Cardiac muscle cell (in vitro differentiated cells and primary cell): ENCODE measurements around the gene FKBP11. TPM values are rescaled to one million over a fixed set of nuclear protein-coding genes. Genes with fewer than 3 reads are reported as not detected.

Experiments used
- DNase-seq, 2 donors: peaks; one replicate each; pipeline versions ENCODE4 v3.0.0 to v3.0.0-alpha.2; 2010 to 2017; ENCODE audit warnings: low read depth in 1 of 2, low spot score in 1 of 2
- H3K27ac ChIP-seq: fragments of 200-600 bp; sonication (generic); 2 replicates; pipeline ENCODE4 v1.5.1; 2016
- H3K27me3 ChIP-seq: fragments of 200-600 bp; sonication (generic); 2 replicates; pipeline ENCODE4 v1.6.0; 2016; ENCODE audit warnings: control low read depth
- H3K36me3 ChIP-seq: fragments of 200-600 bp; sonication (generic); 2 replicates; pipeline ENCODE4 v1.5.1; 2016; ENCODE audit warnings: control low read depth
- H3K4me1 ChIP-seq: fragments of 200-600 bp; sonication (generic); 2 replicates; pipeline ENCODE4 v1.8.1; 2017; ENCODE audit warnings: low read depth, mild to moderate bottlenecking, mixed run types
- H3K4me3 ChIP-seq: fragments of 200-600 bp; sonication (generic); 2 replicates; pipeline ENCODE4 v1.5.1; 2016; ENCODE audit warnings: mild to moderate bottlenecking
- H3K9me3 ChIP-seq: fragments of 200-600 bp; sonication (generic); 2 replicates; pipeline ENCODE4 v1.5.1; 2017; ENCODE audit warnings: low read depth, mild to moderate bottlenecking, control low read depth
- polyA plus RNA-seq: library from polyadenylated mRNA; unstranded; fragments of >200 nt; fragmentation: Nextera tagmentation; extraction: Ambion mirVana; gene quantifications from 2 replicates; pipeline ENCODE4 v1.2.1, GENCODE V29; 2016
- total RNA-seq: library from RNA; depleted of rRNA; stranded (reverse); fragments of >200 nt; gene quantifications from 2 replicates; pipeline ENCODE4 v1.2.3, GENCODE V29; 2016
- TF ChIP-seq, protein P1 (sequence below): IDR thresholded peaks from 2 replicates; pipeline ENCODE4 v1.5.1; 2012; ENCODE audit warnings: low read depth, mild to moderate bottlenecking, low read length

Gene FKBP11
- total and polyA plus RNA-seq, 2 experiments from 2014 or later: 8.9 to 11.9 TPM

DNA sequence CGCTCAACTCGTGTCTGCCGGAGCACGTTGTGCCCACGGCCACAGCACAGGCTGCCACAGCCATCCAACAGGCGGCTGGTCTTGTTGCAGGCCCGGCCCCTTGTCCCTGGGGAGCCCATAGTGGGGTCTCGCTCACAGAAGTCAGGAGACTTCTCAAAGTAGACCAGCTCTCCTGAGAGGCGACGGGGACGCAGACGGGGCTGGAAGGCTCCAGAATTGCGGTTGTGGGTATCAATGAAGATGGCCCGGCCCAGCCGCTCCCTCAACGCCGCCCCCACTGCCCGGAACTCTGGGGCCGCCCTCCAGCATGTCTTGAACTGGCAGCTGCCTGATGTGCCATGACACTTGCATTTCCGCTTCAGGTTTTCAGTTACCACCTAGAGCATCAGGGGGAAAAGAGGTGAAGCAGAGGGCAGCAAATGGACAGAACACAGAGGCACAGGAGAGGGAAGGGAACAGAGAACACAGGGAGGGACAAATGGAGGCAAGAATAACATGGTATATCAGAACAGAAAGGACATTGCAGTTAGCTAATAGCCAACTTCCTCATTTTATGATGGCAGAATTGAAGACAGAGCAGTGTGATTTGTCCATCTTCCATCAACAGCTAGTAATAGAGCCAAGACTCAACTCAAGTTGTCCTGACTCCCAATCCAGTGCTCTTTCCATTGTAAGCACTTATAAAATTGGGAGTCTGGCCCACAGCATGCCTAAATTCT is 41.0 kb upstream of the FKBP11 start:
- Histone ChIP-seq H3K27ac (no peak overlapping the region), H3K4me3 (no peak overlapping the region), H3K36me3 (no peaks in the 10 kb centered on the region), H3K27me3 (peaks cover 45% of the 10 kb centered on the region), H3K4me1 (peaks cover 4% of the 10 kb centered on the region), H3K9me3 (no peaks in the 10 kb centered on the region)
- no peak for DNase-seq
- TF ChIP-seq, protein P1, sequence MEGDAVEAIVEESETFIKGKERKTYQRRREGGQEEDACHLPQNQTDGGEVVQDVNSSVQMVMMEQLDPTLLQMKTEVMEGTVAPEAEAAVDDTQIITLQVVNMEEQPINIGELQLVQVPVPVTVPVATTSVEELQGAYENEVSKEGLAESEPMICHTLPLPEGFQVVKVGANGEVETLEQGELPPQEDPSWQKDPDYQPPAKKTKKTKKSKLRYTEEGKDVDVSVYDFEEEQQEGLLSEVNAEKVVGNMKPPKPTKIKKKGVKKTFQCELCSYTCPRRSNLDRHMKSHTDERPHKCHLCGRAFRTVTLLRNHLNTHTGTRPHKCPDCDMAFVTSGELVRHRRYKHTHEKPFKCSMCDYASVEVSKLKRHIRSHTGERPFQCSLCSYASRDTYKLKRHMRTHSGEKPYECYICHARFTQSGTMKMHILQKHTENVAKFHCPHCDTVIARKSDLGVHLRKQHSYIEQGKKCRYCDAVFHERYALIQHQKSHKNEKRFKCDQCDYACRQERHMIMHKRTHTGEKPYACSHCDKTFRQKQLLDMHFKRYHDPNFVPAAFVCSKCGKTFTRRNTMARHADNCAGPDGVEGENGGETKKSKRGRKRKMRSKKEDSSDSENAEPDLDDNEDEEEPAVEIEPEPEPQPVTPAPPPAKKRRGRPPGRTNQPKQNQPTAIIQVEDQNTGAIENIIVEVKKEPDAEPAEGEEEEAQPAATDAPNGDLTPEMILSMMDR: no peak

DNA sequence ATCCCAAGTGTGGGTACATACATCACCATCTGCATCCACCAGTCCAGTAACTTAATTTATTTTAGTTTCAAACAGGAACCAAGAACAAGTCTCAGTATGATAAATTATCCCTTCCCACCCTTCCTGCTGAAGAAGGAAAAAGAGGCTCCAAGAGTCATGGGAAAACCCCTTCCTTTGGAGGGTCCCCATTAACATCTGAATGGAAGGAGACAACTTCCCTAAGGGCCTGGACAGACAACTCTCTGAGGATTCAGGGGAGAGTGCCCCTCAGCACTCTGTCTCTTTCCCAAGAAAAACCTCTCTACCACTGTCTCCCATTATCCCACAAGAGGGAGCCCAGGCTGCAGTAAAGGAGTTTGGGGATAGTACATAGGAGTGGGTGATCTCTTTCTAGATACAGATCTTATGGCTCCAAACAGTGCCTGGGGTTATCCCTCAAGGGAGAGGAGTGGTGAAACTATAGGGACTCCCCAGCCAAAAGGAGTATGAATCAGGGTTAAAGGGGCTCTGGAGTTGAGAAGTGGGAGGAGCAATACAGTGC is 40.1 kb upstream of the FKBP11 start:
- Histone ChIP-seq H3K9me3 (no peaks in the 10 kb centered on the region), H3K27me3 (peaks cover 35% of the 10 kb centered on the region), H3K4me1 (no peaks in the 10 kb centered on the region), H3K27ac (no peak overlapping the region), H3K4me3 (no peak overlapping the region), H3K36me3 (no peaks in the 10 kb centered on the region)
- peak in 1 of 2 donors; percentile 31 for DNase-seq
- TF ChIP-seq, protein P1: peak; percentile 40

DNA sequence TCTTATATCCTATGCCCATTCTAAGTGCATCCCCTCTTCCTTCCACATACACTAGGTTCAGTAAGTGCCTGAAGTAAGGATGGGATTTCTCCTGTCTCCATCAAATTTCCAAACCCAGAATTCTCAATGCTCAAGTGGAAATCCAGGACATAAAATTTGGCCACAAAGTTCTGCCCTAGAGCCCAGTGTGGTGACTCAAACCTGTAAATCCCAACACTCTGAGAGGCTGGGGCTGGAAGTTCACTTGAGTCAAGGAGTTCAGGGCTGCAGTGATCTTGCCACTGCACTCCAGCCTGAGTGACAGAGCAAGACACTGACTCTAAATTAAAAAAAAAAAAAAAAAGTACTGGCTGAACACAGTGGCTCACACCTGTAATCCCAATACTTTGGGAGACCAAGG is 36.5 kb upstream of the FKBP11 start:
- Histone ChIP-seq H3K4me3 (no peak overlapping the region), H3K4me1 (no peaks in the 10 kb centered on the region), H3K27me3 (peaks cover 8% of the 10 kb centered on the region), H3K9me3 (no peaks in the 10 kb centered on the region), H3K36me3 (no peaks in the 10 kb centered on the region), H3K27ac (no peak overlapping the region)
- TF ChIP-seq, protein P1: no peak
- no peak for DNase-seq

DNA sequence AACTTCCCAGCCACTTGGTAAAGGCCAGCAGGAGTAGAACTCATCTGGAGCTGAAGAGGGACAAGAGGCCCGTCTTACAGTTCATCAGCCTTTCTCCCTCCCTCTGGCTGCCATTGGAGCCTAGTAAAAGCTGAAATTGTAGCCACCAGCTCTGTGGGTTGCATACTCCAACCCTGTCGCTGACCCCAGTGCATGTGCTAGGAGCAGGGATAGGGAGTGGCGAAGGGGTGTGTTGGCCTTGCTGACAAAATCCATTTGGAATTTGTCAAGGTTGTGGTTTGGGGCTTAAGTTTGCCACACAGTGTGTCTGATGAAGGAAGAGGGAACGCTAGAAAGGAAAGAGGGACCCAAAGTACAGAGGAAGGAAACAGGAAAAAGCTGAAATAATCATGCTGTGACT is 36.0 kb upstream of the FKBP11 start:
- TF ChIP-seq, protein P1: no peak
- no peaks in the 10 kb centered on the region for H3K36me3 ChIP-seq
- H3K27me3 ChIP-seq: peaks cover 3% of the 10 kb centered on the region
- H3K27ac ChIP-seq: no peak overlapping the region
- H3K4me3 ChIP-seq: no peak overlapping the region
- H3K4me1 ChIP-seq: no peaks in the 10 kb centered on the region
- H3K9me3 ChIP-seq: no peaks in the 10 kb centered on the region
- no peak for DNase-seq

DNA sequence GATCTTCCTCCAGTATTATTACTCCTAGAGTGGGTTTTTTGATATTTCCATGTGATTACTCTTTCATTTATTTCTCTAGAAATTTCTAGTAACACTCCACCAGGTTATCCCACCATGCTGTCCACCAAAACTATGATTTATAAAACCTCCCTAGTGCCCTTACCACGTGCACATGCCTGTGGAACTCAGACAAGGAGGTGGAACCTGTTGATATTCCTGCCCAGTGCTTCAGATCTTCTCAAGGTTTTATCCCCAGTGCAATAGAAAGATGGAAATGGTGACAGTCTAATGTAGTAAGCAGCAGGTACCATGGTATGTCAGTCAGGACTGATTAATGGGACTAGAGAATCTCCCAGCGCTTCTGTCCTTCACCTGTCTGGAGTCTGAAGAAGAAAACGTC is 35.5 kb upstream of the FKBP11 start:
- H3K36me3 ChIP-seq: no peaks in the 10 kb centered on the region
- H3K4me1 ChIP-seq: peaks cover 2% of the 10 kb centered on the region
- no peaks in the 10 kb centered on the region for H3K27me3 ChIP-seq
- H3K4me3 ChIP-seq: no peak overlapping the region
- no peak for DNase-seq
- H3K9me3 ChIP-seq: no peaks in the 10 kb centered on the region
- TF ChIP-seq, protein P1: no peak
- no peak overlapping the region for H3K27ac ChIP-seq
